GM12801 (cell line): Measurements from ENCODE around the gene SLC38A5.

Experiments
- CTCF ChIP-seq: IDR thresholded peaks from one replicate; pipeline ENCODE4 v1.5.1; 2011; ENCODE audit warnings: control low read depth; ENCODE audit not compliant: insufficient read length; ENCODE audit errors: extremely low read depth

SLC38A5 gene

DNA sequence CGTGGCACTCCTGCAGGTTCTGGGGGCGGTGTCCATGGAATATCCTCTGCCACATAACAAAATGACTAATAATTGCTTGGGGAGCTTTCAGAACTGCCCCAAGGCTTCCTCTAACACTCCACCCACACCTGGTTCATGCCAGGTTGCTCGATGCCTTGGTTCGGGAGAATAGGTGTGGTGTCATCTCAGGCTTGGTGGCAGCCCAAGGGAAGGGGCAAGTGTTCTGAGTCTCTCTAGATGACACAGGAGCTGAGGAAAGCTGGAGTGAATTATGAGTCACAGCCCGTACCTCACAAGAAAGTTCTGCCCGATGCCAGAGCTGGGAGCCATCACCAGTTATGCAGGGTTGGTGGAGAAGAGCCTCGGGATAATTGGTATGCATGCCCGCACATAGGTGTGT is 20.6 kb upstream of the SLC38A5 start:
- no peak for TF ChIP-seq CTCF

- no peak for TF ChIP-seq CTCF
Observed at GRCh38 chrX:48489892-48490291, 19.8 kb upstream of the SLC38A5 start.

- TF ChIP-seq CTCF = no peak
Observed at GRCh38 chrX:48489296-48489695, 19.2 kb upstream of the SLC38A5 start.

- no peak for TF ChIP-seq CTCF
Observed at GRCh38 chrX:48488034-48488433, 18.0 kb upstream of the SLC38A5 start.

GRCh38 chrX:48487362-48487798 is 17.3 kb upstream of the SLC38A5 start:
- TF ChIP-seq CTCF = no peak

DNA sequence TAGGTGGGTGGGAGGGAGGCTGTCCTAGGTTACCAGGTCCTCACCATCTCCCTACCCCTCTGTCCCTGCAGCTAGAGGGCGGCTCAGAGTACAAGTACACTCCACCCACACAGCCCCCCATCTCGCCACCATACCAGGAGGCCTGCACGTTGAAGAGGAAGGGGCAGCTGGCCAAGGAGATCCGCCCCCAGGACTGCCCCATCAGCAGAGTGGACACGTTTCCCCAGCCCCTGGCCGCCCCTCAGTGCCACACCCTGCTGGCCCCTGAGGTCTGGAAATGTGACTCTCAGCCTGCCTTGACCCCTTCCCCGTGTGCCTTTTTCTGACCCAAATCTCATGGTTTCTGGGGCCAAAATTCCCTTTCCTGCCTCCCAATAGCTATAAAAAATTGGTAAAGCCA is 12.5 kb upstream of the SLC38A5 start:
- TF ChIP-seq CTCF = no peak

DNA sequence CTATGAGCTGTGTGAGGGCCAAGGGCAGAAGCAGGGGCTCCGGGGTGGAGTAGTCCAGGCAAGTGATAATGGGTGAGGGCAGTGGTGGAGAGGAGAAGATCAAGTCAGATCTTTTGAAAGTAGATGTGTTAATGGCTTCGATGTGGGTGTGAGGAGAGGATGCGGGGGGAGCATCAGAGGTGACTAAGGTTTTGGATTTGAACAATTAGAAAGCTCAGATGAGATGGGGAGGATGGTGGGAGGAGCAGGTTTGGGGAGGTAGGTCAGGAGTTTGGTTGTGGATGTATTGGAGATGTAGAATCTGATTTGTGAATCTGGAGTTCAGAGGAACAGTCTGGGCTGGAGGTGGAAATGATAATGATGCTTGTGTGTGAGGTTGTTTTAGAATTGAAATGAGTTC is 10.5 kb upstream of the SLC38A5 start:
- no peak for TF ChIP-seq CTCF

GRCh38 chrX:48480142-48480541 is 10.1 kb upstream of the SLC38A5 start:
- TF ChIP-seq CTCF = no peak
